NCI-H1436 (cell line): ENCODE measurements around the gene SEZ6L2.
"Not testable (repeated sequence)": the region's sequence is repeated elsewhere in the genome, so short reads cannot be mapped to it uniquely, and the experiment has no call there.

Experiments
- DNase-seq: peaks from one replicate; lab custom pipeline; 2025; lab: John Stamatoyannopoulos, UW

The SEZ6L2 gene

DNA sequence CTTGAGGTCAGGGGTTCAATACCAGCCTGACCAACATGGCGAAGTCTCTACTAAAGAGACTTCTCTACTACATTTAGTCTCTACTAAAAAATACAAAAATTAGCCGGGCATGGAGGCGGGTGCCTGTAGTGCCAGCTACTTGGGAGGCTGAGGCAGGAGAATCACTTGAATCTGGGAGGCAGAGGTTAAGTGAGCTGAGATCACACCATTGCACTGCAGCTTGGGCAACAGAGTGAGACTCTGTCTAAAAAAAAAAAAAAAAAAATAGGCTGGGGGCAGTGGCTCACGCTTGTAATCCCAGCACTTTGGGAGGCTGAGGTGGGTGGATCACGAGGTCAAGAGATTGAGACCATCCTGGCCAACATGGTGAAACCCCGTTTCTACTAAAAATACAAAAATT lies 10.5 kb upstream of the SEZ6L2 start:
- DNase-seq = not testable (repeated sequence)

DNA sequence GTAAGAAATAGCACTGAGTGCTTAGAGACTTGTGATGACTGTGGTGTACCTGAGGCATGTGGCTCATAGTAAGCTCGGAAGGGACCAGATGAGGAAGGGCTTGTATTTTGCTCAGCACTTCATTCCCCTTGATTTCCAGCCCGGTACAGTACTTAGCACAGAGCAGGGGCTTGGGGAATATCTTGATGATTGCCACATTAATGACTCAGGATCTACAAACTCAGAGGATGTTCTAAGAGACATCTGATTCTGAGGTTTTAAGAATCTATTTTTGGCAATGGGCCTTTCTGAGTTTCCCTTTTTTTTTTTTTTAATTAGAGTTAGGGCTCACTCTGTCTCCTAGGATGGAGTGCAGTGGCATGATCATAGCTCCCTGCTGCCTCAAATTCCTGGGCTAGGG lies 10.0 kb upstream of the SEZ6L2 start:
- no peak for DNase-seq

DNA sequence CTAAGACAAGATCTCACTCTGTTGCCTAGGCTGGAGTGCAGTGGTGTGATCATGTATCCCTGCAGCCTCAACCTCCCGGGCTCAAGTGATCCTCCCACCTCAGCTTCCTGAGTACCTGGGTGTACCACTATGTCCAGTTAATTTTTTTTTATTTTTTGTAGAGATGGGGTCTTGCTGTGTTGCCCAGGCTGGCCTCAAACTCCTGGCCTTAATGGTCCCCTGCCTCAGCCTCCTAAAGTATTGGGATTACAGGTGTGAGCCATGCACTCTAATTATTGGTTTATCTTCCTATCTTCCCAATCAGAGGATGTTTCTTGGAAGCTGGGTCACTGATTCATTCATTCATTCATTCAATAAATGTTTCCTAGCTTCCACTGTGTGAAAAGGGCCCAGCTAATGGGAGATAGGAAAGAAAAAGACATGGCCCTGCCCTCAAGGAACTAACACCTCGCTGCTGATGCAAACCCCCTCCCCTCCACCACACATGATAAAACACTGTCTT lies 9.4 kb upstream of the SEZ6L2 start:
- DNase-seq = no peak

DNA sequence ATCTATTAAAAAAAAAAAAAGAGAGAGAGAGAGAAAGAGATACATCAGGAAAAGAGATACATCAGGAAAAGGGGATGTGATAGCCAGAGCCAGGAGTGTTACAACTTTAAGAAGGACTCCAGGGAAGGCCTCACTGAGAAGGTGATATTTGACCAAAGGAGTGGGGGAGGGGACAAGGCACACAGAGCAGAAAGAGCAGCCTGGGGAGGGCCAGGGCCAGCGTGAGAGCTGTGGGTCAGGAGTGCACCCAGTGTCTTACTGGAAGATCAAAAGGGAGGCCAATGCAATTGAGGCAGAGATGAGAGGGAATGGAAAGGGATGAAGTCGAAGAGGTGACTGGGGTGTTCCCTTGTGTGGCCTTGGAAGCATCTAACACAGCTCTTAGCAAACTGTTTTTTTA lies 8.6 kb upstream of the SEZ6L2 start:
- DNase-seq = no peak

DNA sequence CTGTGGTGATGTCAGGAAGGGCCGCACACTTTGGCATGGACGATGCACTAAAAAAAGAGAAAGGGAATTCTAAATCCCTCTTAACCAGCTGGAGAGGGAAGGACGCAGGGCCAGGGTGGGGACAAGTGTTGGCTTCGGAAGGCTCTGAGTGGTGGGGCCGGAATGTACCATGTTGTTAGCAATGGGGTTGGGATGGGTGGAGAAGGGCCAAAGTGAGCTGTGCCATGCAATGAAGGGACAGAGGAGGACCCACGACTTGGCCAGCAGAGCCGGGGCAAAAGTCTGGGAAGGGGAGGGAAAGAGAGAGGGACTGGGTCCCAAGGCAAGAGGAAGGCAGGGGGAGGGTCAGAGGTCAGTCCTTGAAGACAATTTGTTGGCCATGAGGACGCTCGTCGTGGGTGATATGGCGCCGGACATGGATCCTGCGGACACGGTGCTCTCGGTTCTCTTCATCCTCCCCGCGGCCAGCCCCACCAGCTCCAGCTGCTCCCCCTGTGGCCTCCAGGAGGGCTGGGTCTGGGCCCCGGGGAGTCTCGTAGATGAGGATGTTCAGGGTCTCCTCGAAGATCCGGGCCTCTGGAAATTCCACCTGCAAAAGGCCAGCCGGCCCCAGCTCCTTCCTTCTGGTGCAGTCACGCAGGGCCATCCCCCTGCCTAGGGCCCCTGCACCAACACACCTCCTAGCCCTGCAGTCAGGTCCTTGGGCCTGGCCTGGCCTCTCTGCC lies 7.3 kb upstream of the SEZ6L2 start:
- DNase-seq = no peak

DNA sequence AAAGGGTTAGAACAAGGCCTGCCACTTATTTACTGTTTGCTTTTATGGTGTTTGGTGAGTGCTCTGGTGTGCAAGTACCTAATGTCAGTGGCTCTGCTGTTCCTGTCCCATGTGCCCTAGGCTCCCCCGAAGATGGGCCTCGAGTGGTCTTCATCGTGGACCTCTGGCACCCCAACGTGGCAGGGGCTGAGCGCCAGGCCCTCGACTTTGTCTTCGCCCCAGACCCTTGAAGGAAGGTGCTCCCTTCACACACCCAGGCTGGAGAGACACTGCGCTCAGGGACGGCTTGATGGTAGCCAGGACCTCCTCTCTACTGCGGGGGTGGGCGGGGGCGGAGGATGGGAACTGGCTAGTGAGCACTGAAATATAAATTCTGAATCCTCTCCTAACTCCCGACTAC lies 6.3 kb upstream of the SEZ6L2 start:
- DNase-seq = no peak

DNA sequence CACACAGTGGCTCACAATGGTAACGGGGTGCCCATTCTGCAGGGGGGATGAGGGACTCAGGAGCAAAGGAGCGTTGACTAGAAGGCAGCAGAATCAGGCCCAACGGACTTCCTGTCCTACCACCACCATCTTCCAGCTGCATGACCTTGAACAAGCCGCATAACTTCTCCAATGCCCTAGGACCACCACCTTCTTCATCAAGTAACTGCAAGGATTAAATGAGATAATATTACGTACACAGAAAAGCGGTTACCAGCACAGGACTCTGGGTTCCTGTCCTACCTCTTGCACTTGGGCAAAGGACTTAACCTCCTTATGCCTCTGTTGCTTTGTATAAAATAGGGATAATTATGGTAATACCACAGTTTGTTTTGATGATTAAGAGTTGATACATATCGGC lies 5.6 kb upstream of the SEZ6L2 start:
- no peak for DNase-seq

DNA sequence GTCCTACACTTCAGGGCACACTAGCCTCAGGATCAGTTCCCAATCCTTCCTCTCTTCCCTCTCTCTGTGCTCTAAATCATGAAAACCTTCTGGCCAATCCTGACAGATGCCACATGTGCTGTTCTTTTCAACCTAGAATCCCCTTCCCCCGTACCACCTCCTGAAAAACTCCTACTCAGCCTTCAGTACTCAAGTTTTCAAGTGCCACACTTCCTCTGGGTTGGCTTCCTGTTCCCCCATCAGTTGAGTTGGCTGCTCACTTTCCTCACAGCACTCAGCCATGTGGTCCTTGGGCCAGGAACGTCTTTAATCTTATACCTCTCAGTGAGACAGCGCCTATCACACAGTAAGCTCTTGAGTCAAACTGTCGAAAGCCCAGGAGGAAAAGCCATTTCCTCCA lies 4.2 kb upstream of the SEZ6L2 start:
- DNase-seq = no peak

DNA sequence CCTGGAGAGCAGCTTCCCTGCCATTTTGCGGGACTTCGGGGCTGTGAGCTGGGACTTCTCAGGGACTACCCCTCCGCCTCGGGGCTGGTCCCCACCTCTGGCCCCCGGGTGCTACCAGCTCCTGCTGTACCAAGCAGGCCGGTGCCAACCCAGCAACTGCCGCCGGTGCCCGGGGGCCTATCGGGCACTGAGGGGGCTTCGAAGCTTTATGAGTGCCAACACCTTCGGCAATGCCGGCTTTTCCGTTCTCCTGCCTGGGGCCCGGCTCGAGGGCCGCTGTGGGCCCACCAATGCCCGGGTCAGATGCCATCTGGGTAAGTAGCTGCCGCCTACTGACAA lies 2.2 kb upstream of the SEZ6L2 start:
- no peak for DNase-seq

DNA sequence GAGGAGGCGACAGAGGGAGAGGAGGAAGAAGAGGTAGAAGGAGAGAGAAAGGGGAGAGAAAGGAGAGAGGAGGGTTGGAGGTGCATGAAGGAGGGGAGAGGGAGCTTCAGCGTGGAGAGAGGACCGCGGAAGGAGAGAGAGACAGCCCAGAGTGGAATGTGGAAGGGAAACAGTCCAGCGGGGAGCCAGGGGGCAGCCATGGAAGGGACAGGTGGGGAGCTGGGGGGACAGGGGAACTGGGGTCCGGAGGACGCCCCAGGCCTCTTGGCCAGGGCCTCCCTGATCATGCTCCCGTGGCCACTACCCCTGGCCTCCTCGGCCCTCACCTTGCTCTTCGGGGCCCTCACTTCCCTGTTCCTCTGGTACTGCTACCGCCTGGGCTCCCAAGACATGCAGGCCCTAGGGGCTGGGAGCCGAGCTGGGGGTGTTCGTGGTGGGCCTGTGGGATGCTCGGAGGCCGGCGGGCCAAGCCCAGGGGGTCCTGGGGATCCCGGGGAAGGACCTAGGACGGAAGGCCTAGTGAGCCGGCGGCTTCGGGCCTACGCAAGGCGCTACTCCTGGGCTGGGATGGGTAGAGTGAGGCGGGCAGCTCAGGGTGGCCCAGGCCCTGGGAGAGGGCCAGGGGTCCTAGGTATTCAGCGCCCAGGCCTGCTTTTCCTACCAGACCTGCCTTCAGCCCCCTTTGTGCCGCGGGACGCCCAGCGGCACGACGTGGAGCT lies 1.7 kb upstream of the SEZ6L2 start:
- DNase-seq = no peak

DNA sequence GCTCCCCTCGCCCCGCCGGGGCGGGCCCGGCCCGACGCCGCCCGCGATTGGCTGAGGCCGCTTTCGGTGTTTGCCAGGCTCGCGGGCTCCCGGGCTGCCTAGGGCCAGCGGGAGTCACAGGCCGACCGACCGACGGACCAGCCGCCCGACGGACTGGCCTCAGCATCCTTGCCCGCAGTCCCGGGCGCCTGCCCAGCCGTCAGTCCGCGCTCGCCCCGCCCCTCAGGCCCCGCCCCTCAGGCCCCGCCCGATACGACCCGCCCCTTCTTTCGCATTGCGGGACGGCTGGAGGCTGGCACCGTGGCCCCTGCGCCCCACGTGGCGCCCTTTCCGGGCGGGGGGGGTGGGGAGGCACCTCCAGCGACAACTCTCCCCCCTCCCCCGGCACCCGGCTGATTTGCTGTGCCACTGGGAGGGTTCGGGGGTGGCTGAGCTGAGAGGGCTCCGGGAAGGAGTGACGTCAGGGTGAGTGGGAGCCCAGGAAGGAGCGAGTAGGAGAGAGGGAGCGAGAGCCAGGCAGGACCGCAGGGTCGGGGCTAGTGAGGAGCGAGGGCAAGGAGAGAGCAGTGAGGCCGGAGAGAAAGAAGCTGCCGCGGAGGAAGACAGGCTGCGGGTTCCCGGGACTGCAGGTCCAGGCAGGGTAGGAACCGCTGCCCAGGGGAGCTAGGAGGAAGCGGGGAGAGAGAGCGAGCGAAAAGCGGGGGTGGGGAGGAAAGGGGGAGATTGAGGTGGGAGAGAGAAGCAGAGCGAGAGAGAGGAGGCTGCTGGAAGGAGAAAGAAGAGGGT lies 945 bp upstream of the SEZ6L2 start, which contains the start of gene ASPHD1:
Gene ASPHD1, plus strand, starts transcription at position 387 of the 786 bp plus-strand sequence. CDS start 484 bp downstream, outside the sequence.
- peak; percentile 62 for DNase-seq

DNA sequence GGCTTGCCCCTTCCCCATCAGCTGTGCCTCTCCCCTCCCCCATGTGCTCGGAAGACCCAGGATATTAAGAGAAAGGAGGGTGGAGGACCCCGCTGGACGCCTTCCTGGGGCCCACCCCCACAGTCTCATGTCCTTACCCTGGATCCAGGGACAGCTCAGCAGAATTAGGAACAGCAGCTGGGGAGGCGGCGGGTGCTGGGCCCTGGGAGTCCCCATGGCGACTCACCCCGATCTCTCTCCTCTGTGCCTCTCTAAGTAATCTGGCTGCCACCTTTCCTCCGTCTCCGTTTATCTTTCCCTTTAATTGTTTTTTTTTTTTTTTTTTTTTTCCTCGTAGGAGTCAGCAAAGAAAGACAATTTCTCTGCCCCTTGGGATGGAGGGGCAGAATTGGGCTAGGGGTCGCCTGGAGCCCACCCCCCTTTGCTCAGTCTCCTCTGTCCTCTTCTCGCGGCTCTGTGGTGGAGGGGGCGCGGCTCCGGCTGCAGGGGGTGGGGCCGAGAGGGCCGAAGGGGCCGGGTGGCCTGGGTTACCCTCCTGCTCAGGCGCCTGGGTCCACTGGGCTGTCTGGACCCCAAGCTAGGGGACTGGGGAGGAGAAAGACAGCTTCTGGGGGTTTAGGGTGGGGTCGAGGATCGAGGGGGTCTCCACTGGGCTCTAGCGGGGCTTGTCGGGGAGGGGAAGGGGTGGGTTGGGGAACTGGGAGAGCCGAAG lies 390 bp downstream of the SEZ6L2 start:
- DNase-seq = peak; percentile 52

DNA sequence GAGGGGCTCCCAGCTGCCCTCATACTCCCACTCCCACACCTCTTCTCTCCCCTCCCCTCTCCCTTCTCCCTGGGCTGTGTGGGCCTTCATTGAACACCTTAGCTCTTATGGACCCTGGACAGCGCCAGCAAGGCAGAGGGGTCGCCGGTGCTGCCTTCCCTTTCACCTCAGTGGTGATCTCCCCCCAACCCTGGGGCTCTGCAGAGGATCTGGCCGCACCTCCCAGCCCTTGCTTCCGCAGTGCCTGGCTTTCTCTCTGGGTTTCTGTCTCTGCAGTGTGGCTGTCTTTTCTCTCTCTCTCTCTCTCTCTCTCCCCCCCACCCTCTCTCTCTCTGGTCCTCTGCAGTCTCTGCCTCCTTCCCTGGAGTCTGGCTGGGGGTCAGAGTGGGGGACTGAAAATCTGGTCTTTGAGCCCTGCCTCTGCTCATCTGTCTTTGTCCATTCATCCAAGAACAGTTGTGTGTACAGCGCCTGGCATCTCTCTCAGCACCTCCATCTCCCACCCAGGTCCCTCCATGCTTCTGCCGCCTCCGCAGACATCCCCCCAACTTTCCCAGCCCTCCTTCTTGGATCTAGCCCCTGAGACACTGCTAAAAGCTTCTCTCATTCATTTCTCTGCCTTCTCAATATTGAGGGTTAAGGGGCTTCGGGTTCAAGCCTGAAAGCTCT lies 1.1 kb downstream of the SEZ6L2 start:
- no peak for DNase-seq

DNA sequence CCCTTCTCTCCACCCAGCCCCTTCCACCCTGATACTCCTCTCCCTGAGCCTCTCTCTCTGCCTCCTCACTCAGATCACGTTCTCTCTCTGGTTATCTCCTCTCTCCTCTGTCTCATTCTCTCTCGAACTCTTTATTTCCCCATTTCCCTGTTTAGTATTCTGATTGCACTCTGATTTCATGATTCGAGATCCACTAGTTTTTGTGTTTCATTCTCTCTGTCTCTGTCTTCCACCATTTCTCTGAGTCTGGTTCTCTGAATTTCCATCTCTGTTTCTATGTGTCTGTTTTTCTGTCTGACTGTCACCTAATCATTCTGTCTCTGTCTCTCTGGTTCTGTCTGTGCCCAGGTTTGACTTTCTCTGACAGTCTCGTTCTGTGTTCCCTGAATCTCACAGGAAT lies 2.0 kb downstream of the SEZ6L2 start:
- no peak for DNase-seq

DNA sequence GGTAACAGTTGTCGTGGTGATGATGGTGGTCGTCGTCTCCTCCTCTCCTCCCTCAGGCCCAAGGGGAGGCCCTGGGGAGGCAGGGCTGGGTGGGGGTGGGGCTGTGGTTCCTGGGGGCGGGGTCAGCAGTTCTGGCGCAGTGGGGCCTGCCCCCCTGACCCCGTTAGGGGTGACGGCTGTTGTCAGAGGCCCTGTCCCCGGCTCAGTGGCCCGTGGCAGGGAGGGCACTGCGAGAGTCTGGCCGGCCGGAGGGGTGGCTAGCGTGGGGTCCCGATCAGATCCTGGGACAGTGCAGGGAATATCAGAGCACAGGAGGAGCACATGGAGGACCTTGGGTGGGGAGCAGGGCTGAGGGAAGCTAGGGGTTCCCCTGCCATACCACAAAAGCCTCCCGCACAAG lies 2.5 kb downstream of the SEZ6L2 start:
- no peak for DNase-seq

DNA sequence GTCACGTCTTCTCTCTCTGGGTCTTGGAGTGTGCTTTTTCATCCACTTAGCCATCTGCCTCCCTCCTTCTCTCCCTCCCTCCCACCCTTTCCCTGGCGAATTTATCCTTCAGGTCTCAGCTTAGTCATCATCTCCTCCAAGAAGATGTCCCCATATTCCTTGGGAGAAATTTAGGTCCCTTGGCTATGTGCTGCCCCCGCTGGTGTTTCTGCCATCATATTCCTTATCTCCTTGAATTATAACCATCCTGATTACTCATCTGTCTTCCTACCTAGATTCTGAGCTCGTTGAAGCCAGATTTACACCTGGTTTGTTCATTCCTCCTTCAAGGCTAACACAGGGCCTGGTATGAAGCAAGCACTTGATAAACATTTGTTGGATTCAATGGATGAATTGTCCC lies 5.0 kb downstream of the SEZ6L2 start:
- DNase-seq = no peak

DNA sequence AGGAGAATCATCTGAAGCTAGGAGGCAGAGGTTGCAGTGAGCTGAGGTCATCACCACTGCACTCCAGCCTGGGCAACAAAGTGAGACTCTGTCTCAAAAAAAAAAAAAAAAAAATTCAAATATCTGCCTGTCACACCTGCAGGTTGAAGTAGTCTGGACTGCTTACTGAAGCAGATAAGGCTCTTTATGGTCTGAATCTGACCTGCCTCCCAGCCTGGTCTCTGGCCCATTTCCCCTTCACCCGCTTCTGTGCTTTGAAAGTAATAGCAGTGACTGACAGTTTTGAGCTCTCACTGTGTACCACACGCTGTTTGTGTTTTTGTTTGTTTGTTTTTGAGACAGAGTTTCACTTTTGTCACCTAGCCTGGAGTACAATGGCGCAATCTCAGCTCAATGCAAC lies 5.8 kb downstream of the SEZ6L2 start:
- no peak for DNase-seq

DNA sequence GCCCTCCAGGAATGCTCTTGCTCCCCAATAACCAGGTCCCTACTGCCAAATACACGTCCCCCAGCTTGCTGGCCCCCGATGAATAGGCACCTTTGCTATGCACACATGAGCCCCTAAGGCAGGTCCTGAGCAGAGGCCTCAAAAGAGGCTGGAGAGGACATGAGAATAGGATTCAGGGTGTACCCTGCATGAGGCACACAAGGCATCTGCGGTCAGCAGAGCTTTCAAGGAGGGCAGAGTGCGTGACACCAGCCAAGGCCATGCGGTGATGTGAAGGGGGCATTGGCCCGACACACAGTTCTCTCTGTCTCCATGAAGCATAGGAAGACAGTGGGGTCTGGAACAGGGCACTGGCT lies 6.9 kb downstream of the SEZ6L2 start:
- DNase-seq = no peak

DNA sequence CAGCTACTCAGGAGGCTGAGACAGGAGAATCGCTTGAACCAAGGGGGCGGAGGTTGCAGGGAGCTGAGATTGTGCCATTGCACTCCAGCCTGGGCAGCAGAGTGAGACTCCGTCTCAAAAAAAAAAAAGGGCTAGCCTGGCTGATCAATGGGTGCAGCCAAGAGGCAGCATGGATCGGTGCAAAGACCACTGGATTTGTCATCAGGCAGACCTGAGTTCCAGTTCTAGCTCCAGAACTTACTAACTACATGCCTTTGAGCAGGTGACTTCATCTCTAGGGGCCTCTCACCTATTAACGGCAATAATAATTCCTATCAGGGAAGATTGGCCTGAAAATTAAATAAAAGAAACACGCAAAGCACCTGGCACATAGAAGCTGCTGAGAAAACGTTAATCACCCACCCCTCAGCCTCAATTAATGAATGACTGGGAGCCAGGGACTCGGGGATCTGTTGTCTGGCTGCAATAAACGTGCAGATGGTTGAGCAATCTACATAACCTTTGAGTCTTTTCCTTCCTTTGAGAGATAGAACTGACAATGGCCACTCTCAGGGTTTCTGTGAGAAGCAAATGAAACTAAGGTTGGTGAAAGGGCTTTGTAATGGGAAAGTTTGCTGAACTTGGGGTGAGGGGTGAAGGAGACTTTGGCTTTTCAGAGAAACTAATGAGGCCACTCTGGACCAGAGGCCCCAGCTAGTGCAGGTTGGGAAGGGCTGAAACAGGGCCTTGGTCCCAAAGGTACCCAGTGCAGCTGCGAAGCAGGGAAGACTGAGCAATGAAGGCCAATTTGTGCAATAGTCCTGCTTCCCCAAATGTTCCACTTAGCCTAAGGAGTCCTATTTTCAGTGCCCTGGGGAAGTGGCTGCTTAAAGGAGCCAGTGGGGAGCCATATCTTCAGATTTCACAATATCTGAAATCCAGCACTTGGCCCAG lies 7.6 kb downstream of the SEZ6L2 start:
- peak; percentile 17 for DNase-seq

DNA sequence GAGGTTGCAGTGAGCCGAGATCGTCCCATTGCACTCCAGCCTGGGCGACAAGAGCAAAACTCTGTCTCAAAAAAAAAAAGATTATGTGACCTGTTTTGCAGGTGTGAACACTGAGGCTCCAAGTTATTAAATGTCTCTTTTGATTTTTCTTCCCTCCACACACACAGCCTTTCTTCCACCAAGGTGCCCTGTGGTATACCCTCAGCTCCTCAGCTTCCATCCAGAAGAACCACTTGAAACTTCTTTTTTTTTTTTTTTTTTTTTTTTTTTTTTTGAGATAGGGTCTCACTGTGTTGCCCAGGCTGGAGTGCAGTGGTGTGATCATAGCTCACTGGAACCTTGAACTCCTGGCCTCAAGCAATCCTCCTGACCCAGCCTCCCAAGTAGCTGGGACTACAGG lies 10.0 kb downstream of the SEZ6L2 start:
- DNase-seq = not testable (repeated sequence)

DNA sequence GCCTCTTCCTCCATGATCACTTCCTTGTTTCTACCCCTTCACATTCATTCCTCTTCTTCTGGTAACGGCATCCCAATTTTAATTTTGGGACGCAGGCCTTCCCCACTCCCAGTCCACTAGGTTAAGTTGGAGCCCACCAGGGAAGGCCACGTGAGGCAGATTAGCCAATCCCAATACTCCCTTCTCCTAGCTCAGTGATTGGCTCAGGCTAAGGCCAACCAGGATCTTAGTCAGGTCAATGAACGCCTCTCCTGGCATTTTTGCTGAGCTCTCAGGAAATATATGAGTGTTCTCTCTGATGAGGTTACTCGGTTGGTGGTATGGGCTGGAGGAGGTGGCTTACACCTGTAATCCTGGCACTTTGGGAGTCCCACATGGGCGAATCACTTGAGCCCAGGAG lies 15.4 kb downstream of the SEZ6L2 start:
- no peak for DNase-seq
